ENCODE data around the gene PTGDR.
A peak's percentile ranks its signal among the peaks of the same experiment; 100 is the strongest.

PTGDR gene

GRCh38 chr14:52313903-52314594 is 46.6 kb downstream of the PTGDR start, which contains the start of gene PTGER2:
TSS of gene PTGER2 (plus strand) at chr14:52314312. CDS start at chr14:52314549, 237 bp downstream.
- DNase-seq: peak; percentile 92

GRCh38 chr14:52314595-52315354 is 47.3 kb downstream of the PTGDR start:
- DNase-seq: peak; percentile 61

GRCh38 chr14:52315355-52315718 is 47.8 kb downstream of the PTGDR start:
- peak; percentile 48 for DNase-seq

GRCh38 chr14:52318062-52318461 is 50.6 kb downstream of the PTGDR start:
- no peak for DNase-seq

DNA sequence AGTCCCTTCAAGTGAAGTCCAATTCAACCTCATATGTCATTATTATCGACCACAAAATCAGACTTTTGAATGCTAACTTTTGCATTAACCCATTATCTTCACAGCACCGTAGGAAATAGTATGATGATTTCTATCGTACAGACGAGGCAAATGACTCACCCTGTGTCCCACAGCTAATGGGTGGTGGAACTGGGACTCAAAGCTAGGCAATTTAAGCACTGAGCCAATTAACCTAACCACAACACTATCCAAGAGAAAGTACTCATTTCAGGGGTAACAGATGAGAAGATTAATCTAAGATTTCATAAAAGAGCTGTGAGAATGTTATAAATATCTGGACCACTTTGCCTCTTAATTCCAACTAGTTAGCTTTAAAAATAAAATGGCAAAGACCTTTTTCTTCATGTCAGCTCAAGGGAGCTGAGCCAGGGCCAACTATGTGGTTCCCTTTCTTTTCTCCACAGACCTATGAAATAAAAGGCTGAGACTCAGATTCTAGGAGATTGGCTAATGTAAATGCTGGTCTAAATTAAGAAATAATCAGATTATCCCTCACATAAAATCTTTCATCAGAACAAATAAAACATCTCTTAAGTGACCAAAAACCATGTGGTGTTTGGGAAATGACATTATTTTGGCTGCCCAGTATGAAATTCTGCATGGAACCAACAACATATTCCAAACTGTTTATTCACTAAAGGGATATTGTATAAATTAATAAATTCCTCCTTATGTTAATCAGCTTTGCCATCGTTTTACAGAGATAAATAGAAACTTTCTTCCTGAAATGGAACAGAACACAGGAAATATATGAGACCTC is 51.5 kb downstream of the PTGDR start:
- DNase-seq: peak; percentile 48

DNA sequence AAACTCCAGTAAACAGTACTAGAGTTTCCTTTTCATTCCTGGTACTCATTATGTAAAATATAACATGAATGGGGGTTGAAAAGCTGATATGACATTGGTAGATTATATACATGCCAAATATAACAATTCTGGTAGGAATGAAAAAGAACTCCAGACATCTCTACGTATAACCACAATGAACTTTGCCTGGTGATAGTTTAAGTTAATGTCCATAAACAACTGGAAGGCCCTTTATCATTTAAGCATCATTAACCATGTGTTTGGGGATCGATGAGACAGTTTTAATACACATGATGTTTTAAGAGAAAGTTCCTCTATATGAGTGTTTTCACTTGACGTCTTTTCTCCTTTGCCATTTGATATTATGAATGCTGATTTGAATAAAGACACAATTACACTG is 52.4 kb downstream of the PTGDR start:
- no peak for DNase-seq

DNA sequence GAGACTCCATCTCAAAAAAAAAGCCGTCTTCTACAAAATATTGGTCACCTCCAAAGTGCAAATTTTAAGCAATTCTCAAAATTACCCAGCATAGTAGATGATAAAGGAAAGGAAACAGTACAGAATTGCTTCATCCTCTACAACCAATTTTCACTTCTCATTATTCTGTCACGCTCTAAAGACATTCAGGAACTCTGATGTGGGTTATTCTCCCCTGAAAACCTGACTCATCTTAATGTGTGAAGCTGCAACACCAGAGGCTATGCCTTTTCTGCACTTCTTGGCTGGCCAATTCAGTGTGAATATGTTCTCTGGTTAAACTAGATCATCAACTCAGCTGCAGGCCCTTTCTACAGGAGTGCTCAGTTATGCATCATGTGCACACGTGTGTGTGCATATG is 57.6 kb downstream of the PTGDR start:
- peak; percentile 43 for DNase-seq

DNA sequence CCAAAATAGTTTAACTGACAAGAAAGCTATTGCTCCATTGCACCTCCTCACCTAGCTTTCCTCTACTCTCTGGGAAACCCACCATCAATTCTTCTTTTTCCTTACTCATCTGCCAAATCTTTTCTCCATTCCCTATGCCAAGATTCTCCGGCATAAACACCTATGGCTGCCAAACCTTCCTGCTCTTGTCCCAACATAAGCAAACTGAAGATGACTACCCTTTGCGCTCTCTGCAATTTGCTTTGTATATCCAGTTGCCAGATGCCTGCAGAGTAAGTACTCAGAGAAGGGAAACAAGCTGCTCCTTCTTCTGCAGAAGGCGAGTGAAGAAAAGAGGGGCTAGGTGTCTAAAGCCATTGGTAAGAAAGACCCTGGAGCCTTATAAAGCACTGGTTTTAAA is 58.1 kb downstream of the PTGDR start:
- no peak for DNase-seq
